ENCODE data around the gene FHOD3. TPM values are rescaled to one million over a fixed set of nuclear protein-coding genes. Genes with fewer than 3 reads are reported as not detected.

The FHOD3 gene
- total RNA-seq, 6 experiments from 2014 or later: 0.44 to 1.2 (median 0.62) TPM

DNA sequence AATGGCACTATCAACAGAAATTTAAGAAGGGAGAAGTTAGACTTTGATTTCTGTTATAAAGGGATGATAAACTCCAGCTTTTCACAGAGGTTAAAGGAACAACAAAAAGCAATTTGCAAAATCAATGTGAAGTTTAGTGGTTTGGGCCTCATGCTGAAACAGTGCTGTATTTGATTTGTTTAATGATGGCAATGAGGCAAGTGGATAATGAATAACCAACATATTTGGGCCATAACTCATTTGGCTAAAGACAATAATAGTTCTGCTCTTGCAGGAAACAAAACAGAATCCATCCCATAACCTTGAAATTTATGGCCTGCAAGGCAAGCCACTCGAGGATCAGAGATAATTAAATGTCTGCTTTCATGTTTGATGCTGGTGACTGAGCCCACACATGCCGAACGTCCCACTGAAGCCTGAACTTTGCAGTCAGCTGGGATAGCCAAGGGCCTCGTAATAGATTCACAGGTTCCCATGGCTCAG lies 474.8 kb downstream of the FHOD3 start:
- no peak for TF ChIP-seq POLR2A (IDR thresholded peaks at IDR 0.05)
- TF ChIP-seq, protein P1, sequence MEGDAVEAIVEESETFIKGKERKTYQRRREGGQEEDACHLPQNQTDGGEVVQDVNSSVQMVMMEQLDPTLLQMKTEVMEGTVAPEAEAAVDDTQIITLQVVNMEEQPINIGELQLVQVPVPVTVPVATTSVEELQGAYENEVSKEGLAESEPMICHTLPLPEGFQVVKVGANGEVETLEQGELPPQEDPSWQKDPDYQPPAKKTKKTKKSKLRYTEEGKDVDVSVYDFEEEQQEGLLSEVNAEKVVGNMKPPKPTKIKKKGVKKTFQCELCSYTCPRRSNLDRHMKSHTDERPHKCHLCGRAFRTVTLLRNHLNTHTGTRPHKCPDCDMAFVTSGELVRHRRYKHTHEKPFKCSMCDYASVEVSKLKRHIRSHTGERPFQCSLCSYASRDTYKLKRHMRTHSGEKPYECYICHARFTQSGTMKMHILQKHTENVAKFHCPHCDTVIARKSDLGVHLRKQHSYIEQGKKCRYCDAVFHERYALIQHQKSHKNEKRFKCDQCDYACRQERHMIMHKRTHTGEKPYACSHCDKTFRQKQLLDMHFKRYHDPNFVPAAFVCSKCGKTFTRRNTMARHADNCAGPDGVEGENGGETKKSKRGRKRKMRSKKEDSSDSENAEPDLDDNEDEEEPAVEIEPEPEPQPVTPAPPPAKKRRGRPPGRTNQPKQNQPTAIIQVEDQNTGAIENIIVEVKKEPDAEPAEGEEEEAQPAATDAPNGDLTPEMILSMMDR (IDR thresholded peaks at IDR 0.05): no peak
- Histone ChIP-seq H3K4me3 (no peak overlapping the region), H3K27me3 (no peaks in the 10 kb centered on the region), H3K27ac (no peak overlapping the region), H3K9me3 (no peaks in the 10 kb centered on the region), H3K36me3 (no peaks in the 10 kb centered on the region), H3K4me1 (no peaks in the 10 kb centered on the region)
- 51% methylated on average over 4 of the region's 4 CpGs for WGBS (ENCODE audit: insufficient coverage, low coverage, low lambda C conversion rate, missing lambda C conversion rate)
- ATAC-seq (no peak), DNase-seq (no peak)
- intact Hi-C loops (cut with DNase I): no loop called here

GRCh38 chr18:36775396-36775795 lies 477.9 kb downstream of the FHOD3 start:
- ATAC-seq: no peak
- no peak overlapping the region for H3K4me3 ChIP-seq
- DNase-seq: no peak

GRCh38 chr18:36776650-36777049 lies 479.1 kb downstream of the FHOD3 start:
- WGBS (ENCODE audit: insufficient coverage, low coverage, low lambda C conversion rate, missing lambda C conversion rate): 73% methylated on average over 5 of the region's 5 CpGs
- ATAC-seq: no peak

More at GRCh38 chr18:36775396-36775795, 477.9 kb downstream of the FHOD3 start:
- 66% methylated on average over 4 of the region's 4 CpGs for WGBS (ENCODE audit: insufficient coverage, low coverage, low lambda C conversion rate, missing lambda C conversion rate)
- TF ChIP-seq, protein P1 (IDR thresholded peaks at IDR 0.05): no peak
- no peak for TF ChIP-seq POLR2A (IDR thresholded peaks at IDR 0.05)
- no peaks in the 10 kb centered on the region for H3K9me3 ChIP-seq
- no peaks in the 10 kb centered on the region for H3K27me3 ChIP-seq
- intact Hi-C loops (cut with DNase I): no loop called here
- H3K36me3 ChIP-seq: no peaks in the 10 kb centered on the region
- H3K4me1 ChIP-seq: no peaks in the 10 kb centered on the region
- H3K27ac ChIP-seq: no peak overlapping the region

DNA sequence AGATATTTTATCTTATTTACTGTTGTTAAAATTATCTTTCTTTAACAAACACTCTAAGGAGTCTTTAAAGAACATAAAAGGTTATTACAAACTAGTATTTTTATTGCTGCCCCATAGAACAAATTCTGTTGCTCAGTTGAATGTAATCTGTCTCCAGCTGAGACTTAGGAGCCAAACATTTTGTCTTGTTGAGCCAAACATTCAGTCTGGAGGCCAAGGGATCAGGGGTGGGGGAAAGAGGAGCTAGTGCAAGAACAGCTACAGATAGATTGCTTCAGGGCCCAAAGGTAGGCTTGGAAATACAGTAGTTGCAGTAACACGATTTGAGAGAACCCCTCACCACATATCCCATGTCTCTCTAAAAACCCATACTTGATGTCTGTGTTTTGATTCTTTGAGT lies 480.1 kb downstream of the FHOD3 start:
- H3K9me3 ChIP-seq: no peaks in the 10 kb centered on the region
- 100% methylated on average over 1 of the region's 1 CpG for WGBS (ENCODE audit: insufficient coverage, low coverage, low lambda C conversion rate, missing lambda C conversion rate)
- H3K4me1 ChIP-seq: no peaks in the 10 kb centered on the region
- H3K4me3 ChIP-seq: no peak overlapping the region
- TF ChIP-seq, protein P1 (IDR thresholded peaks at IDR 0.05): no peak
- no peak for TF ChIP-seq POLR2A (IDR thresholded peaks at IDR 0.05)
- H3K27me3 ChIP-seq: no peaks in the 10 kb centered on the region
- DNase-seq: no peak
- H3K36me3 ChIP-seq: no peaks in the 10 kb centered on the region
- intact Hi-C loops (cut with DNase I): no loop called here
- ATAC-seq: no peak
- H3K27ac ChIP-seq: no peak overlapping the region

More at GRCh38 chr18:36776650-36777049, 479.1 kb downstream of the FHOD3 start:
- intact Hi-C loops (cut with DNase I): no loop called here
- Histone ChIP-seq H3K36me3 (no peaks in the 10 kb centered on the region), H3K9me3 (no peaks in the 10 kb centered on the region), H3K4me1 (no peaks in the 10 kb centered on the region), H3K27me3 (no peaks in the 10 kb centered on the region), H3K27ac (no peak overlapping the region), H3K4me3 (no peak overlapping the region)
- TF ChIP-seq, protein P1 (IDR thresholded peaks at IDR 0.05): no peak
- TF ChIP-seq POLR2A (IDR thresholded peaks at IDR 0.05): no peak
- DNase-seq: no peak

DNA sequence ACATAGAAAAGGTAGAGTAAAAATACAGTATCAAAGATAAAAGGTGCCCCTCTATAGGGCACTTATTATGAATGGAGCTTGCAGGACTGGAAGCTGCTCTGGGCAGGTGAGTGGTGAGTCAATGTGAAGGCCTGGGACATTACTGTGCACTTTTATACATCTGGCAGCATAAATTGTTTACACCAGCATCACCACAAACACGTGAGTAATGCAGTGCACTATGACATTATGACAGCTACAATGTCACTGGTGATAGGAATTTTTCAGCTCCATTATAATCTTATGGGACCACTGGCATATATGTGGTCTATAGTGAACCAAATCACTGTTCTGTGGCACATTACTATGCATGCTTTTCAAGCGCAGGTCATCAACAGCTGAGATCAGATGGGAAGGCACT lies 483.2 kb downstream of the FHOD3 start:
- intact Hi-C loops (cut with DNase I): no loop called here
- ATAC-seq (no peak), DNase-seq (no peak)
- Histone ChIP-seq H3K4me1 (no peaks in the 10 kb centered on the region), H3K36me3 (no peaks in the 10 kb centered on the region), H3K9me3 (no peaks in the 10 kb centered on the region), H3K4me3 (no peak overlapping the region), H3K27me3 (no peaks in the 10 kb centered on the region), H3K27ac (no peak overlapping the region)
- no peak for TF ChIP-seq POLR2A (IDR thresholded peaks at IDR 0.05)
- TF ChIP-seq, protein P1 (IDR thresholded peaks at IDR 0.05): no peak
- 81% methylated on average over 2 of the region's 2 CpGs for WGBS (ENCODE audit: insufficient coverage, low coverage, low lambda C conversion rate, missing lambda C conversion rate)
